Sciatic nerve (tissue), 2 donors: ENCODE data around the gene AIF1L. TPM values are rescaled to one million over a fixed set of nuclear protein-coding genes. Genes with fewer than 3 reads are reported as not detected.

Experiments used
- ATAC-seq: fragments of 200-7000 bp; cut with Tn5 transposase; one replicate; pipeline ENCODE4 v1.9.1; 2020; ENCODE audit warnings: mild to moderate bottlenecking, moderate library complexity
- DNase-seq: peaks from one replicate; pipeline ENCODE4 v3.0.0-alpha.2; 2020; ENCODE audit warnings: low spot score
- intact Hi-C: fragments of 100-400 bp; cut with DNase I; formaldehyde crosslinking; loops from one replicate; pipeline ENCODE4 v1.14.2; 2022
- total RNA-seq: library from RNA; stranded (reverse); fragmentation: NEBNext Ultra II Directional; extraction: Animal tissue kit (Norgen Biotek cat#: 25700); gene quantifications from one replicate; pipeline ENCODE4 v1.2.1, GENCODE V29; 2021
- donor health status: DM: no; HTN: no; CAD: no.
- donor health status: DM: no; HTN: no; CAD: no.

AIF1L gene
- total RNA-seq, 1 donor from 2014 or later = 92.1 TPM

- intact Hi-C loops = no loop called here
- DNase-seq (no peak), ATAC-seq (no peak)
These were observed 23.5 kb upstream of the AIF1L start for GRCh38 chr9:131072871-131073237.

GRCh38 chr9:131076347-131077195 is 19.8 kb upstream of the AIF1L start:
- intact Hi-C loops = no loop called here
- ATAC-seq (no peak), DNase-seq (no peak)

GRCh38 chr9:131078427-131079366 is 17.6 kb upstream of the AIF1L start:
- ATAC-seq = no peak

GRCh38 chr9:131080589-131080988 is 15.7 kb upstream of the AIF1L start:
- intact Hi-C loops = no loop called here
- DNase-seq (no peak), ATAC-seq (no peak)

More at GRCh38 chr9:131078427-131079366, 17.6 kb upstream of the AIF1L start:
- no peak for DNase-seq
- intact Hi-C loops = no loop called here

- intact Hi-C loops = no loop called here
- DNase-seq (no peak), ATAC-seq (no peak)
These were observed 14.5 kb upstream of the AIF1L start for GRCh38 chr9:131081868-131082267.

- ATAC-seq (no peak), DNase-seq (no peak)
- intact Hi-C loops = no loop called here
These were observed 13.4 kb upstream of the AIF1L start for GRCh38 chr9:131082774-131083512.

- DNase-seq = no peak
- ATAC-seq = no peak
- intact Hi-C loops = no loop called here
These were observed 11.5 kb upstream of the AIF1L start for GRCh38 chr9:131084661-131085369.

- intact Hi-C loops = no loop called here
- ATAC-seq (no peak), DNase-seq (no peak)
These were observed 10.8 kb upstream of the AIF1L start for GRCh38 chr9:131085370-131086122.

GRCh38 chr9:131087354-131087893 is 8.9 kb upstream of the AIF1L start:
- intact Hi-C loops = no loop called here
- ATAC-seq (no peak), DNase-seq (no peak)

GRCh38 chr9:131090025-131090787 is 6.1 kb upstream of the AIF1L start:
- ATAC-seq (no peak), DNase-seq (no peak)
- intact Hi-C loops = no loop called here

- no peak for DNase-seq
- intact Hi-C loops = no loop called here
- no peak for ATAC-seq
These were observed 4.9 kb upstream of the AIF1L start for GRCh38 chr9:131091352-131091992.

GRCh38 chr9:131092030-131092429 is 4.3 kb upstream of the AIF1L start:
- no peak for ATAC-seq
- intact Hi-C loops = no loop called here

GRCh38 chr9:131092548-131093440 is 3.5 kb upstream of the AIF1L start:
- intact Hi-C loops = no loop called here
- ATAC-seq (no peak), DNase-seq (no peak)

More at GRCh38 chr9:131092030-131092429, 4.3 kb upstream of the AIF1L start:
- no peak for DNase-seq

GRCh38 chr9:131094015-131094414 is 2.3 kb upstream of the AIF1L start:
- intact Hi-C loops = no loop called here
- no peak for DNase-seq
- no peak for ATAC-seq

GRCh38 chr9:131094622-131095021 is 1.7 kb upstream of the AIF1L start:
- intact Hi-C loops = no loop called here
- ATAC-seq (no peak), DNase-seq (no peak)
